ENCODE results near the gene SLC25A51.

GRCh38 chr9:37920471-37921167 is 16.7 kb upstream of the SLC25A51 start:
- TF ChIP-seq MAX (IDR thresholded peaks at IDR 0.05) (no peak), FOXM1 (IDR thresholded peaks at IDR 0.05; ENCODE audit: borderline replicate concordance, low read depth) (no peak), CEBPB (IDR thresholded peaks at IDR 0.05) (no peak), RAD21 (IDR thresholded peaks at IDR 0.05; ENCODE audit: low read depth) (no peak), EGR1 (IDR thresholded peaks at IDR 0.05) (no peak), TEAD4 (IDR thresholded peaks at IDR 0.05) (no peak), YY1 (IDR thresholded peaks at IDR 0.05; ENCODE audit: low read depth) (no peak), TAF1 (IDR thresholded peaks at IDR 0.05; ENCODE audit: low read depth) (no peak), TCF12 (IDR thresholded peaks at IDR 0.05; ENCODE audit: low read depth) (no peak)
- TF ChIP-seq, protein P1, sequence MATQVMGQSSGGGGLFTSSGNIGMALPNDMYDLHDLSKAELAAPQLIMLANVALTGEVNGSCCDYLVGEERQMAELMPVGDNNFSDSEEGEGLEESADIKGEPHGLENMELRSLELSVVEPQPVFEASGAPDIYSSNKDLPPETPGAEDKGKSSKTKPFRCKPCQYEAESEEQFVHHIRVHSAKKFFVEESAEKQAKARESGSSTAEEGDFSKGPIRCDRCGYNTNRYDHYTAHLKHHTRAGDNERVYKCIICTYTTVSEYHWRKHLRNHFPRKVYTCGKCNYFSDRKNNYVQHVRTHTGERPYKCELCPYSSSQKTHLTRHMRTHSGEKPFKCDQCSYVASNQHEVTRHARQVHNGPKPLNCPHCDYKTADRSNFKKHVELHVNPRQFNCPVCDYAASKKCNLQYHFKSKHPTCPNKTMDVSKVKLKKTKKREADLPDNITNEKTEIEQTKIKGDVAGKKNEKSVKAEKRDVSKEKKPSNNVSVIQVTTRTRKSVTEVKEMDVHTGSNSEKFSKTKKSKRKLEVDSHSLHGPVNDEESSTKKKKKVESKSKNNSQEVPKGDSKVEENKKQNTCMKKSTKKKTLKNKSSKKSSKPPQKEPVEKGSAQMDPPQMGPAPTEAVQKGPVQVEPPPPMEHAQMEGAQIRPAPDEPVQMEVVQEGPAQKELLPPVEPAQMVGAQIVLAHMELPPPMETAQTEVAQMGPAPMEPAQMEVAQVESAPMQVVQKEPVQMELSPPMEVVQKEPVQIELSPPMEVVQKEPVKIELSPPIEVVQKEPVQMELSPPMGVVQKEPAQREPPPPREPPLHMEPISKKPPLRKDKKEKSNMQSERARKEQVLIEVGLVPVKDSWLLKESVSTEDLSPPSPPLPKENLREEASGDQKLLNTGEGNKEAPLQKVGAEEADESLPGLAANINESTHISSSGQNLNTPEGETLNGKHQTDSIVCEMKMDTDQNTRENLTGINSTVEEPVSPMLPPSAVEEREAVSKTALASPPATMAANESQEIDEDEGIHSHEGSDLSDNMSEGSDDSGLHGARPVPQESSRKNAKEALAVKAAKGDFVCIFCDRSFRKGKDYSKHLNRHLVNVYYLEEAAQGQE (IDR thresholded peaks at IDR 0.05; ENCODE audit: low read depth): no peak
